Glutamatergic neuron (in vitro differentiated cells): ENCODE data around the gene TM4SF20. TPM values are rescaled to one million over a fixed set of nuclear protein-coding genes. Genes with fewer than 3 reads are reported as not detected.

Source experiments
- DNase-seq: peaks from one replicate; pipeline ENCODE4 v3.0.0; 2022
- H3K27ac Mint-ChIP-seq: one replicate; pipeline ENCODE4 v1.8.0; 2020; ENCODE audit warnings: mild to moderate bottlenecking, mixed read lengths, inconsistent platforms; ENCODE audit not compliant: unreplicated experiment
- H3K27me3 Mint-ChIP-seq: one replicate; pipeline ENCODE4 v1.8.0; 2020; ENCODE audit warnings: mild to moderate bottlenecking, moderate library complexity, mixed read lengths, inconsistent platforms; ENCODE audit not compliant: unreplicated experiment
- H3K36me3 Mint-ChIP-seq: one replicate; pipeline ENCODE4 v1.8.0; 2020; ENCODE audit warnings: mild to moderate bottlenecking, mixed read lengths, inconsistent platforms; ENCODE audit not compliant: unreplicated experiment
- H3K4me1 Mint-ChIP-seq: one replicate; pipeline ENCODE4 v1.8.0; 2020; ENCODE audit warnings: mild to moderate bottlenecking, low read depth, mixed read lengths, inconsistent platforms; ENCODE audit not compliant: unreplicated experiment
- H3K4me3 Mint-ChIP-seq: one replicate; pipeline ENCODE4 v1.8.0; 2020; ENCODE audit warnings: mild to moderate bottlenecking, mixed read lengths, inconsistent platforms; ENCODE audit not compliant: unreplicated experiment
- H3K9me3 Mint-ChIP-seq: one replicate; pipeline ENCODE4 v1.8.0; 2020; ENCODE audit warnings: mild to moderate bottlenecking, moderate library complexity, mixed read lengths, inconsistent platforms; ENCODE audit not compliant: unreplicated experiment
- total RNA-seq: library from RNA; stranded (reverse); fragmentation: NEBNext Ultra II Directional; extraction: Animal tissue kit (Norgen Biotek cat#: 25700); gene quantifications from one replicate; pipeline ENCODE4 v1.2.1, GENCODE V29; 2021; ENCODE audit not compliant: unreplicated experiment
- TF ChIP-seq, protein P1 (sequence below): fragments of 200-600 bp; sonication (generic); IDR thresholded peaks from one replicate; pipeline ENCODE4 v1.5.0; 2021; ENCODE audit not compliant: partially characterized antibody, unreplicated experiment

Gene TM4SF20
- total RNA-seq, 1 donor from 2014 or later, result not detected

DNA sequence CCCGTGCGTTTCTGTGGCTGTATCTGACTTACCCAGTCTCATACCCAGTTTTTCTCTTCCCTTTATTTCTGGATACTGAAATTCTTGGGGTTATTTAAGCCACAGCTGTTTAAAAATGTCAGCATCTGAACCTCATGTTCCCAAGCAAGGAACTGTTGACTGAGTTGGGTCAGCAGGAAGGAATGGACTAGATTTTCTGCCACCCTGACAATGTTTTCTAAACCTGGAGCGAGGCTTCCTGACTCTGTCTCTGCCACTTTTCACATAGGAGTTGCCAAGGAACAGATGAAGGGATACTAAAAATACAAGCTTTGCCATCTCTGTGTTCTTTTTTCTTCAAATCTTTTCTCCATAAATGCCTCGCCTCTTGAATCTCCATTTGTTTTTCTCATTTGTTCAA is 37.6 kb upstream of the TM4SF20 start:
- Mint-ChIP-seq H3K36me3 (no peaks in the 10 kb centered on the region), H3K9me3 (no peaks in the 10 kb centered on the region), H3K4me3 (no peak overlapping the region), H3K27ac (no peak overlapping the region), H3K4me1 (no peaks in the 10 kb centered on the region), H3K27me3 (no peaks in the 10 kb centered on the region)
- TF ChIP-seq, protein P1, sequence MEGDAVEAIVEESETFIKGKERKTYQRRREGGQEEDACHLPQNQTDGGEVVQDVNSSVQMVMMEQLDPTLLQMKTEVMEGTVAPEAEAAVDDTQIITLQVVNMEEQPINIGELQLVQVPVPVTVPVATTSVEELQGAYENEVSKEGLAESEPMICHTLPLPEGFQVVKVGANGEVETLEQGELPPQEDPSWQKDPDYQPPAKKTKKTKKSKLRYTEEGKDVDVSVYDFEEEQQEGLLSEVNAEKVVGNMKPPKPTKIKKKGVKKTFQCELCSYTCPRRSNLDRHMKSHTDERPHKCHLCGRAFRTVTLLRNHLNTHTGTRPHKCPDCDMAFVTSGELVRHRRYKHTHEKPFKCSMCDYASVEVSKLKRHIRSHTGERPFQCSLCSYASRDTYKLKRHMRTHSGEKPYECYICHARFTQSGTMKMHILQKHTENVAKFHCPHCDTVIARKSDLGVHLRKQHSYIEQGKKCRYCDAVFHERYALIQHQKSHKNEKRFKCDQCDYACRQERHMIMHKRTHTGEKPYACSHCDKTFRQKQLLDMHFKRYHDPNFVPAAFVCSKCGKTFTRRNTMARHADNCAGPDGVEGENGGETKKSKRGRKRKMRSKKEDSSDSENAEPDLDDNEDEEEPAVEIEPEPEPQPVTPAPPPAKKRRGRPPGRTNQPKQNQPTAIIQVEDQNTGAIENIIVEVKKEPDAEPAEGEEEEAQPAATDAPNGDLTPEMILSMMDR, result no peak
- DNase-seq, result no peak

DNA sequence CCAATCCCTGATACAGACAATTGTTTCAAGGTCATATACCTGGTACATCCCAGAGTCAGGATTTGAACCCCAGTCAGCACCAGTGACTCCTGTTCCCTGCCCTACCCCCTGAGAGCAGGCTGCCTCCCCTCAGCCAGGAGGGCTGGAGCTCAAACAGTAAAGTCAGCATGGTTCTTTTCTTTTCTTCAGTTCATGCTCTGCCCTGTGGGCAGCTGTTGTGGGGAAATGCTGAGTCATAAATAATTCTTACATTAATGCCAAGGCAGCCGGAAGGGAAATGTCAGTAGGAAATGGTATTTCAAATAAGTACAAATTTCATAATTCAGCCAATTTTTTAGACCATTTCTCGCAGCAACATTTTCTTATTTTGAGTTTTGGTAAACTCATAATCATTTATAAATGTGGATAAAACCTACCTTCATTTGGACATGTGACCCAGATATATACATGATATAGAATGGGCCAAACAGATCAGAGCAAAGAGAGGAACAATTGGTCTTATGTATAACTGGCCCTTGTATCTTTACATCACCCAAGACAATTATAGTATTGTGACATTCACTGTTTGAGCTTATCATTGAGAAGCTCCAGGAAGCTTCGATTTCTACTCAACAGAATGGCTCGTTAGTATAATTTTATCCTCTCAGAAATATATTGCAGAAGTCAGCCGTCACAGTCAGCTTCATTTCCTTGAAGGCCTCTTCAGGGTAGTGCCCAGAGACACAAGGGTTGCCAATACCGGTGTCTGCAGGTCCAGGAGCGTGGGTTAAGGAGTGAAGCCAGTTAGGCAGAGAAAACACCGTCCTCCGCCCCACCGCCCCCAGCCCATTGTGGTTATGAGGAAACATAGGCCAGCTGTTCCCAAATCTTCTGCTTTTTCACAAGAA is 36.7 kb upstream of the TM4SF20 start:
- DNase-seq, result no peak
- TF ChIP-seq, protein P1, result no peak
- H3K4me3 Mint-ChIP-seq, result no peak overlapping the region
- no peaks in the 10 kb centered on the region for H3K9me3 Mint-ChIP-seq
- H3K4me1 Mint-ChIP-seq, result no peaks in the 10 kb centered on the region
- H3K36me3 Mint-ChIP-seq, result no peaks in the 10 kb centered on the region
- no peak overlapping the region for H3K27ac Mint-ChIP-seq
- no peaks in the 10 kb centered on the region for H3K27me3 Mint-ChIP-seq

DNA sequence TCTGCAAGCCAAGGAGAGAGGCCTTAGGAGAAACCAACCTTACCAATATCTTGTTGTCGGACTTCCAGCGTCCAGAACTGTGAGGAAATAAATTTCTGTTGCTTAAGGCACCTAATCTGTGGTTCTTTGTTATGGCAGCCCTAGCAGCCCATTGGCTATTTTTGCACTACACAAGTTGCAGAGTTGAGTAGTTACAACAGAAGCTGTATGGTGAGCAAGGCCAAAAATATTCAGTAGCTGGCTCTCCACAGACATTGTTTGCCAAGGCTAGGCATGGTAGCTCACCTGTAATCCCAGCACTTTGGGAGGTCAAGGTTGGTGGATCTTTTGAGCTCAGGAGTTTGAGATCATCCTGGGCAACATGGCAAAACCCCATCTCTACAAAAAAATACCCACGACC is 35.7 kb upstream of the TM4SF20 start:
- no peaks in the 10 kb centered on the region for H3K4me1 Mint-ChIP-seq
- no peak overlapping the region for H3K4me3 Mint-ChIP-seq
- no peaks in the 10 kb centered on the region for H3K27me3 Mint-ChIP-seq
- no peaks in the 10 kb centered on the region for H3K9me3 Mint-ChIP-seq
- no peak overlapping the region for H3K27ac Mint-ChIP-seq
- TF ChIP-seq, protein P1, result no peak
- no peak for DNase-seq
- H3K36me3 Mint-ChIP-seq, result no peaks in the 10 kb centered on the region

DNA sequence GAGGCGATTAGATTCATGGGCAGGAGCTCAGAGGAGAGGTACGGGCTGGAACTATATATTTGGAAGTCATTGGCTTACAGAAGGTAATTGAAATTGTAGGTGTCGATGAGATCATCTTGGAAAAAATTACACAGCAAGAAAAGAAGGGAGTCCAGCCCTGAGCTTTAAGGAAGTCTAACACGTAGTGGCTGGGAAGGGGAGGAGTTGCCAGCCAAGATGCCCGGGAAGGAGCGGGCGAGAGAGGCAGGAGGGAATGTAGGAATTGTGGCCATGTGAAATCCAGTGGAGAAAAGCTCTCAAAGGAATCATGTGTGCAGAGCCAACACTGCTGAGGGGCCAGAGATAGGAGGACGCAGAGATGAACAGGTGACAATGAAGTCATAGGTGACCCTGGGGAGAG is 34.3 kb upstream of the TM4SF20 start:
- Mint-ChIP-seq H3K9me3 (no peaks in the 10 kb centered on the region), H3K27me3 (no peaks in the 10 kb centered on the region), H3K4me3 (no peak overlapping the region), H3K36me3 (no peaks in the 10 kb centered on the region), H3K4me1 (no peaks in the 10 kb centered on the region), H3K27ac (no peak overlapping the region)
- DNase-seq, result no peak
- TF ChIP-seq, protein P1, result no peak

DNA sequence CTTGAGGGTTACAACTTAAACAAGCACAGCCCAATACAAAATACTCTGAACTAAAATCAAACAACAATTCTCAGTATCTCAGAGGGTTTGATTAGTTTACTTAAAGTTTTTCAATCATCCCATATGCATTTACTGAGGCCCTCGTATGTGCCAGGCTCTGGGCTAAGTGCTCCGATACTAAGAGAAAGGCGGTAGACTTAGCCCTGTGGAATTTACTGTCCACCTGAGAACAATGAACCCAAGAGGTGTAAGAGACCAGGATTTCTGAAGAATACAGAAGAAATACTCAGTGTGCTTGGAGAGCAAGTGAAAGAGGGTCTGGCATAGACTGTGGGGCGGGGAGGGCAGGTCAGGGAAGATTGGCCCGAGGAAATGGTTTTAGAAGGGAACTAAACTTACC is 33.8 kb upstream of the TM4SF20 start:
- H3K4me3 Mint-ChIP-seq, result no peak overlapping the region
- no peaks in the 10 kb centered on the region for H3K27me3 Mint-ChIP-seq
- no peaks in the 10 kb centered on the region for H3K36me3 Mint-ChIP-seq

More for the DNA sequence above, 33.8 kb upstream of the TM4SF20 start:
- TF ChIP-seq, protein P1, result no peak
- Mint-ChIP-seq H3K4me1 (peaks cover 2% of the 10 kb centered on the region), H3K27ac (no peak overlapping the region), H3K9me3 (no peaks in the 10 kb centered on the region)
- no peak for DNase-seq
